ENCODE measurements around the gene ATG101.
A peak's percentile ranks its signal among the peaks of the same experiment; 100 is the strongest.

Gene ATG101

DNA sequence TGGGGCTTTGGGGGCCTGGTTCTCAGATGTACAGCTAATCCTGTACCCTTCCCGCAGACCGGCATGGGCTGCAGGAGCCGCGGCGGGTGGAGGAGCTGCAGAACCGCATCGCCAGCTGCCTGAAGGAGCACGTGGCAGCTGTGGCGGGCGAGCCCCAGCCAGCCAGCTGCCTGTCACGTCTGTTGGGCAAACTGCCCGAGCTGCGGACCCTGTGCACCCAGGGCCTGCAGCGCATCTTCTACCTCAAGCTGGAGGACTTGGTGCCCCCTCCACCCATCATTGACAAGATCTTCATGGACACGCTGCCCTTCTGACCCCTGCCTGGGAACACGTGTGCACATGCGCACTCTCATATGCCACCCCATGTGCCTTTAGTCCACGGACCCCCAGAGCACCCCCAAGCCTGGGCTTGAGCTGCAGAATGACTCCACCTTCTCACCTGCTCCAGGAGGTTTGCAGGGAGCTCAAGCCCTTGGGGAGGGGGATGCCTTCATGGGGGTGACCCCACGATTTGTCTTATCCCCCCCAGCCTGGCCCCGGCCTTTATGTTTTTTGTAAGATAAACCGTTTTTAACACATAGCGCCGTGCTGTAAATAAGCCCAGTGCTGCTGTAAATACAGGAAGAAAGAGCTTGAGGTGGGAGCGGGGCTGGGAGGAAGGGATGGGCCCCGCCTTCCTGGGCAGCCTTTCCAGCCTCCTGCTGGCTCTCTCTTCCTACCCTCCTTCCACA is 11.0 kb upstream of the ATG101 start:
- peak in 1 of 2 donors; percentile 36 for DNase-seq

DNA sequence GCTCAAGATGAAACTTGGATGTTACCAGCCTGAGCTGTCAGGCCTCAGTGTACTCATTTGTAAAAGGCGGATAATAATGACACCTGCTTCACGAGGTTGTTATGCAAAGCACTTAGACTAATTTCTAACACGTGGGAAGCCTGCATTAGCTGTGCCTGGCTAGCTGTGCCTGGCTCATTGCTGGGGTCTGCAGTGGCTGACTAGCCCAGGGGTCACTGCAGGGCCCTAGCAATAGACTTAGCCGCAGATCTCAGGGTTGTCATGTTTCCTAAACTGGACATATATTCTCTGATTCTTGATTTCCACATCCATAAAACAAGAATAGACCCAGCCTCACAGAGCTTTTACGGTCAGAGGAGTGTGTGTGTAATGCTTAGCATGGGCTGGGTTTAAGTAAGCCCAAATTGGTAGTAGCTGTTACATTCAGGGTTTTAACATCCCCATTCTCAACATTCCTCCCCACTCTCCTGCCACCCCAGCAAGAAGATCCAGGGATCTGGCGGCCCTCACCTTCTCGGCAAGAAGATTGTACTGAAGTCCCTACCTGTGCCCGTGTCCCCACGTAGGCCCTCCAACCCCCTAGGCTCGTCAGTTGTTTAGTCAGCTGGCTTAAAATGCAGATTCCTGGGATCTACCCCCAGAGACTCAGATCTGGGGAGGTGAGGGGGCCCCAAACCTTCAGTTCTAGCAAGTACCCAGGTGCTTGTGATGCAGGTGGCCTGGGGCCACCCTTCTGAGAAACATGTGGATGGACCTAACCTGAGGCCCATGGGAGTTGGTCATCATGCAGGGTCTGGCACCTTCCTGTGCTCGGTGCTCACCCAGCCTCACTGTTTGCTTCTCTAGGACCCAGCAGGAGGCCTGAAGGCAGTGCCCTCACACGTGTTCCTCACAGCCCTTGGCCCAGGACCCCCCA is 9.9 kb upstream of the ATG101 start:
- peak; percentile 31 to 57 for DNase-seq

- DNase-seq = no peak
Observed at GRCh38 chr12:52060498-52061177, 9.1 kb upstream of the ATG101 start.

DNA sequence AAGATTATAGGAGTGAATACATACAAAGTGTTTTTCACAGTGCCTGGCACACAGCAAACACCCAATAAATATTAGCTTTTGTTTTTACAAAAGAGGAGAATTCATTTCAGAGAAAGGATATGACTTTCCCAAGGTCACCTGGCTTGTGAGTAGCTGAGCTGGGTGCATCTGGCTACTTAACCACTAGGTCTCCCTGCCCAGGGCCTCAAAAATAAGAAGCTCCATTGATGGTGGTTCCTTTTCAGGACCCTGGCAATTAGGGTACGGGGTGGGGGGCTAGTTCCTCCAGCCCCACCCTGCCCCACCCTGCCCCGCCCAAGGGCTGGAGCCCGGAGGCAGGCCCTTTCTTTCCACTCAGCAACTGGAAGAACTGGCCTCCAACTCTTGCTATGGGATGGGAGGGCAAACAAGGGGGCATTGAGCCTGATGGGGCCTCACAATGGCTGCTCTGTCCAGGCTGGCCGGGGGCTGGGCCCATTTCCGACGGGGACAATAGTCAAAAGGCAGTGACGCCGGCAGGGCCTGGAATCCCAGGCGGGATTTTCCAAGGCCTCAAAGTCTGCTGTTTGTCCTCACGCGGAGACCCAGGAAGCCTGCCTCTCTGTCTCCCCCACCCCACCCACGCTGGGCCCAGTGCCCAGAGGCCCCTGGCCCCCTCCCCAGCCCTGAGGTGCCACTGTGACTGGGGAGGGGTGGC is 8.2 kb upstream of the ATG101 start:
- peak in 1 of 2 donors; percentile 44 for DNase-seq

GRCh38 chr12:52062167-52063081 is 7.4 kb upstream of the ATG101 start:
- no peak for DNase-seq

DNA sequence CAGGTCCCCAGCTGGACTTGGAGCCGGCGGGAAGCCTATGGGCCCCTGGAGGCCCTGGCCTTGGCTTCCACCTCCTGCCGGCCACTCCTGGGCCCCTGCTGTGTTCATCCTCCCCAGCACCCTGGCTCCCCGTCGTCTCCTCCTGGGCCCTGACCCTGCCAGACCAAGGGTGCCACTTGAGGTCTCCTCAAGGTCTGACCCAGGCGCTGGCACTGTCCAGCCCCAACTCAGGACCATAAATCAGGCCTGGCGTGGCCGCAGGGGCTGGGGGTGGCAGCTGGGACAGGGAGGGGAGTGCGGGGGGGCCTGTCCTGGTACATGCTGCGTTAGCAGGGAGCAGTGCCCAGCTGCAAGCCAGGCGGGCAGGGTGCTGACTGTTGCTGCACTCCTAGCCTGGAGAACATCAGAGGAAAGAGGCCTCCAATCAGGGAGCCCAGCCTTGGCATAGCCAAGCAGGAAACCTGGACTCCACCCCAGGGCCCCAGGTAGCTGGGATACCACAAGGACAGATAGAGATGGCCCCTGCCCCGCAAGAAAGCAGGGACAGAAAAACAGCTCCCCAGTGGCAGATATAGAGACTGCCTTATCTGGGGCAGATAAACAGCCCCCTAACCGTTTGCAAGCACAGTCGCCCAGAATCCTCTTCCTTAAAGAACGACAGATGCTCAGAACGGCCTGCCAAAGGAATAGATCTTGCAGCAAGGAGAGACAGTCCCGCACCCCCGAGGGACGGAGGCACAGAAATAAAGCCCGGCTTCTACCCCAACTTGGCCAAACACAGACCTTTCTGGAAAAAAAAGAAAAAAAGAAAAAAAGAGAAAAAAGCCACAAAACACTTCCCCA is 6.5 kb upstream of the ATG101 start:
- DNase-seq = no peak

DNA sequence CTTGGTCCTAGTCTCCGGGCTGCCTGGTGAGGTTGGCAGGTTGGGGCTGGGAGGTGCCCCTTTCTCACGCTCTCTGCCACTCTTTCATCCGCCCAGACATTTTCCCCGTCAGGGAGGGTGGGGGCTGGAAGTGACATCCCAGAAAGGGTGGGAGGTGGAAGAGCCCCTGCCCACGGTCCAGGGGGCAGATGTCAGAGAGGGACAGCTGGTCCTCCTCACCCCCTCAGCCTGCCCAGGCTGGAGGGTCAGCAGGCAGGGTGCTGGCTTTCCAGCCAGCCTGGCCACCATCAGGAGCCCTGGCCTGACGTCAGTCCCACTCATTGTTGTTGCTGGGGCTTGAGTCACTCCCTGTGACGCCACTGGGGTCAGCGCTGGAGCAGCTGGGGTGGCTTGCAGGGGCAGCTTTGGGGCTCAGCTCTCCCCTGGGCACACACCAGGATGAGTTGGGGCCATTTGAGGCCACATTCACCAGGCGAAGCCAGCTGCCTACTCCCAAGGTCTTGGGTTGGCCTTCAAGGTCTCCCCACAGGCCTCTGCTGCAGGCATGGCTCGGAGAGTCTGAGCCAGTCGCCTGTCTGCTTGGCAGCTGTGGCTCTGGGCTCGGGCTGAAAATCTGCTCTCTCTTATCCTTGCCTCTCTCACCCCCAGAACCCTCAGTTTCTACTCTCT is 5.7 kb upstream of the ATG101 start:
- DNase-seq = no peak

GRCh38 chr12:52066346-52067080 is 3.3 kb upstream of the ATG101 start:
- no peak for DNase-seq

DNA sequence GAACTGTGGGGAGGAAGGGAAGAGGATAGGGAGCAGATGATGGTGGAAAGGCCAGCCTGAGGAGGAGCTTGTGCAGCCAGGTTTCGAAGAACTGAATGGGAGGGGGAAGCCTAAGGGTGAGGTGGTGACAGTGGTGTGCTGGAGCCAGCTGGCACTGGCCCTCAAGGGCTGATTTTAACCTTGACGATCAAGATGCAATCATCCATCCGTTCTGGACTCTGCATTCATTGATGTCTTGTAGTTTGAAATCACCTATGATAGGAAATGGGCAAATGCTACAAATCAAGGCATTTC is 2.8 kb upstream of the ATG101 start:
- DNase-seq = no peak

DNA sequence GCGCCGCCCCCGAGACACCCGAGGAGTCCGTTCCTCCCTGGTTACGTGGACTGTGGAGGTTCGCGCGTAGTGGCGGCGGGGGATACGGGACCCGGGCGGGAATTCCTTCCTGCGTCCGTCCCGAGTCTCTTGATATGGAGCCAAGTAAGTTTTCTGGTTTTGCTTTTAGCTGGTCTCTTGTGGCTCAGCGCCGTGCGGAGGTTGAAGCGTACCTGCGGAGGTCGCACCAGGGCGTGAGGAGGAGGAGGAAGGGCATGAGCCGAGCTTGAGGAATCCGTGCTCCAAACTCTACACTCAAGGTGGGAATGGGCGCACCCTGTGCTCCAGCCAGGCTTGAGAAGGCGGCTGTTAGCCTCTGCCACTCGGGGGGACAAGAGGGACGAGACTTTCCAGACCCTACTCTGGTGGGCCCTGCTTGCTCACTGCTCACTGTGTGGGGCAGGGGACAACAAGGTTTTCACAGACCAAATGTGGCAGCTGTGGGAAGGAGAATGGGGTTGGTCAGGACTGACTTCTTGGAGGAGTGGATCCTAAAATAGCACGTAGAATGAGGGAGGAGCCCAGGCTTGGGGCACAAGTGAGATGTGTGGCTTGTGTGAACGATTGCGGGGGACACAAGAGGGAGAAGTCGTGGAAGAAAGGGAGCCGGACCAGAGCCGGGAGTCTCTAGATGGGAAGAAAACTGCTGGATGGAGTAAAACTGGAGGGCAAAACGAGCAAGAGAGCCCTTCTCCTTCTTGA is 577 bp downstream of the ATG101 start:
- DNase-seq = no peak

DNA sequence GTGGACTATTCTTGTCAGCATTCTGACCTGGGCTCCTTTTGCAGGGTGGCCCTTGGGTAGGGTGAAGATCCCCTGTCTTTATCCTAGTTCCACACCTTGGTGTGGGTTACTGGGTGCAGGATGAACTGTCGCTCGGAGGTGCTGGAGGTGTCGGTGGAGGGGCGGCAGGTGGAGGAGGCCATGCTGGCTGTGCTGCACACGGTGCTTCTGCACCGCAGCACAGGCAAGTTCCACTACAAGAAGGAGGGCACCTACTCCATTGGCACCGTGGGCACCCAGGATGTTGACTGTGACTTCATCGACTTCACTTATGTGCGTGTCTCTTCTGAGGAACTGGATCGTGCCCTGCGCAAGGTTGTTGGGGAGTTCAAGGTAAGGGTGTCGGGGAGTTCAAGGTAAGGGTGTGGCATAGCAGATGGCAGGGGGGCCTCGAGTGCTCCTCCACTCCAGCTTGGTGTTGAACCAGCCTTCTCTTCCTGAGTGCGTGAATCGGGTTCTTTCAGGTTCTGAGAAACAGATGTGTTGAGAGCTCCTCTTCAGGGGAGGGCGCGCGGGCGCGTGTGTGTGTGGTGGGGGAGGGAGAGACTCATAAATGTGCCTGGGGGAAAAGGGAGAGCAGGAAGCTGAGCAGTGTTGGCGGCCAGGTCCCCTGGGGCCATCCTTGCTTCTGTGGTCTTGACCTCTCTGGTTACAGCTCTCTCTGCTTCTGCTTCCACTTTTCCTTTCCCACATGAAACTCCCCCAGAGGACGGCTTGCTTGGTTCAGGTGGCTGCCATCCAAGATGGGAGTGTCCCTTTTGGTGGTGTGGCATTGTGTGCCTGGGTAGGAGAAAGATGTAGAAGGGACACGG is 4.0 kb downstream of the ATG101 start:
- DNase-seq = no peak

DNA sequence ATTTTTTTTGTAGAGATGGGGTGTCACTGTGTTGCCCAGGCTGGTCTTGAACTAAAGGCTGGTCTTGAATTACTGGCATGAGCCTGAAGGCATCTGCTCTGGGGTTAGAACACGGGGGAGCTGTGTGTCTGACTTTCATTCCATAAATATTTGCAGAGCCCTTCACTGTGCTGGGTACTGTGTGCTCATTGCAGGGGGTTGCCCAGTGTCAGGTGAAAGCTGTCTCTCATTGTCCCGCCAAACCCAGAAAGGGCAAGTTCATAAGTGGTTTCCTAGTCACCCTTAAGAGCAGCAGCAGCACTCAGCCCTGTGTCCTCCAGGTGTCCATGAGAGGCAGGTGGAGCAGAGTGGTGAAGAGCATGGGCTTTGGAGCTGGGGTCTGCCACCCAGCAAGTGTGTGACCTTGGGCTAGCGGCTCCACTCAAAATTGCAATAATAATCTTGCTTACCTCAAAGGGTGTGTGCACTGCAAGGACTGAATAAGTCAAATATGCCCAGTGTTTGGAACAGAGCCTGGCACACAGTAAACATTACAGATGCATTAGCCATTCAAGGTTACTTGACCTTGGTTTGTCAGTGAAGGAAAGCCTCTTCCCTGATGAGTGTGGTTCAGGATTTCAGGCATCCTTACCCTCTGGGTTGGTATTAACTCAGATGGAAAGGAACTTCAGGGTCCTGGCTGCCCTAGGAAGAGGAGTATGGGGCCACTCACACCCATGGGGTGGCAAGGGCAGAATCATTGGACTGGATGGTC is 5.4 kb downstream of the ATG101 start:
- DNase-seq = no peak

DNA sequence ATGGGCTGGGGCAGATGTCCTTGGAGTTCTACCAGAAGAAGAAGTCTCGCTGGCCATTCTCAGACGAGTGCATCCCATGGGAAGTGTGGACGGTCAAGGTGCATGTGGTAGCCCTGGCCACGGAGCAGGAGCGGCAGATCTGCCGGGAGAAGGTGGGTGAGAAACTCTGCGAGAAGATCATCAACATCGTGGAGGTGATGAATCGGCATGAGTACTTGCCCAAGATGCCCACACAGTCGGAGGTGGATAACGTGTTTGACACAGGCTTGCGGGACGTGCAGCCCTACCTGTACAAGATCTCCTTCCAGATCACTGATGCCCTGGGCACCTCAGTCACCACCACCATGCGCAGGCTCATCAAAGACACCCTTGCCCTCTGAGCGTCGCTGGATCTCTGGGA is 7.0 kb downstream of the ATG101 start:
- DNase-seq = no peak

- no peak for DNase-seq
Observed at GRCh38 chr12:52078276-52078675, 8.5 kb downstream of the ATG101 start.

GRCh38 chr12:52079576-52080402 is 10.0 kb downstream of the ATG101 start, which contains the start of gene SMIM41:
Gene SMIM41 (plus strand): TSS chr12:52079704. CDS start chr12:52079780, 76 bp downstream.
- no peak for DNase-seq

All from CD4-positive, alpha-beta T cell treated with Interferon alpha-2 for 1 hour (primary cell).